Naive thymus-derived CD4-positive, alpha-beta T cell (primary cell): ENCODE data around the gene RPTOR. TPM values are rescaled to one million over a fixed set of nuclear protein-coding genes. Genes with fewer than 3 reads are reported as not detected.

Source experiments
- ATAC-seq: fragments of 150-1000 bp; cut with Tn5 transposase; 2 replicates; pipeline ENCODE4 v1.10.0; 2021; ENCODE audit warnings: mild to moderate bottlenecking, moderate library complexity
- CTCF ChIA-PET: fragments of 350-600 bp; sonication (Branson Sonifier 250); formaldehyde crosslinking; loops from one replicate; lab custom pipeline; 2021; ENCODE audit warnings: antibody characterized with exemption; lab: Charles Lee
- POLR2A ChIA-PET: fragments of 350-600 bp; sonication (Branson Sonifier 250); formaldehyde crosslinking; loops from one replicate; lab custom pipeline; 2021; ENCODE audit warnings: antibody characterized with exemption, inconsistent platforms; lab: Charles Lee
- DNase-seq, 9 donors: peaks; one replicate each; pipeline versions ENCODE4 v3.0.0 to v3.0.0-alpha.2; 2020 to 2022; ENCODE audit warnings: mixed read lengths in 1 of 9
- H3K27ac ChIP-seq: one replicate; pipeline ENCODE4 v1.7.0; 2013; ENCODE audit warnings: mild to moderate bottlenecking, low read depth, low read length, moderate library complexity
- H3K27me3 ChIP-seq, 2 donors: one replicate each; pipeline ENCODE4 v1.7.0; 2013; ENCODE audit warnings: low read length in 2 of 2, mild to moderate bottlenecking in 2 of 2, moderate library complexity in 2 of 2; ENCODE audit not compliant: control insufficient read depth in 2 of 2, insufficient read depth in 2 of 2
- H3K36me3 ChIP-seq, 3 experiments: 1 replicate in 2 of 3; 2 replicates in 1 of 3; pipeline ENCODE4 v1.7.0; 2013; ENCODE audit warnings: low read length in 3 of 3, mild to moderate bottlenecking in 3 of 3, moderate library complexity in 1 of 3; ENCODE audit not compliant: insufficient read depth in 3 of 3, control insufficient read depth in 2 of 3
- H3K4me1 ChIP-seq, 2 donors: one replicate each; pipeline ENCODE4 v1.7.0; 2013; ENCODE audit warnings: low read length in 2 of 2, mild to moderate bottlenecking in 2 of 2, moderate library complexity in 1 of 2; ENCODE audit not compliant: control insufficient read depth in 2 of 2, insufficient read depth in 2 of 2
- H3K4me3 ChIP-seq: 2 replicates; pipeline ENCODE4 v1.7.0; 2013; ENCODE audit warnings: mild to moderate bottlenecking, low read length
- H3K9me3 ChIP-seq, 3 experiments: 1 replicate in 2 of 3; 2 replicates in 1 of 3; pipeline ENCODE4 v1.7.0; 2013; ENCODE audit warnings: low read length in 3 of 3; ENCODE audit not compliant: control insufficient read depth in 2 of 3
- H3K27ac Mint-ChIP-seq, 9 donors: one replicate each; pipeline ENCODE4 v1.8.0; 2020 to 2022; ENCODE audit warnings: mixed read lengths in 9 of 9, mild to moderate bottlenecking in 8 of 9, moderate library complexity in 5 of 9, inconsistent platforms in 2 of 9
- H3K27me3 Mint-ChIP-seq, 5 donors: one replicate each; pipeline ENCODE4 v1.8.0; 2021 to 2022; ENCODE audit warnings: mixed read lengths in 5 of 5, mild to moderate bottlenecking in 1 of 5
- H3K36me3 Mint-ChIP-seq, 5 donors: one replicate each; pipeline ENCODE4 v1.8.0; 2020 to 2022; ENCODE audit warnings: mixed read lengths in 5 of 5, mild to moderate bottlenecking in 3 of 5, inconsistent platforms in 1 of 5
- H3K4me1 Mint-ChIP-seq, 7 donors: one replicate each; pipeline ENCODE4 v1.8.0; 2020 to 2022; ENCODE audit warnings: mixed read lengths in 7 of 7, mild to moderate bottlenecking in 3 of 7, inconsistent platforms in 1 of 7
- H3K4me3 Mint-ChIP-seq, 10 donors: one replicate each; pipeline ENCODE4 v1.8.0; 2020 to 2022; ENCODE audit warnings: mild to moderate bottlenecking in 10 of 10, mixed read lengths in 10 of 10, moderate library complexity in 6 of 10, inconsistent platforms in 2 of 10
- H3K9me3 Mint-ChIP-seq, 11 donors: one replicate each; pipeline ENCODE4 v1.8.0; 2020 to 2022; ENCODE audit warnings: mixed read lengths in 11 of 11, mild to moderate bottlenecking in 4 of 11, inconsistent platforms in 1 of 11, moderate library complexity in 1 of 11
- intact Hi-C, 2 donors: fragments of 100-400 bp; cut with micrococcal nuclease; formaldehyde crosslinking; loops; one replicate each; pipeline ENCODE4 v1.15.1; 2023
- polyA plus RNA-seq, 2 donors: library from polyadenylated mRNA; unstranded; fragments of 300-500 nt; fragmentation: Illumina TruSeq; gene quantifications; one replicate each; pipeline ENCODE4 v1.2.3, GENCODE V29; 2021
- total RNA-seq, 6 experiments: library from RNA in 5 of 6; stranded (reverse) in 5 of 6; gene quantifications; 1 replicate in 5 of 6; 2 replicates in 1 of 6; pipeline ENCODE4 v1.2.3 and lab custom pipeline; 2021 to 2026

Gene RPTOR
- total and polyA plus RNA-seq, 7 experiments from 2014 or later = 10.9 to 89.8 (median 59.9) TPM

DNA sequence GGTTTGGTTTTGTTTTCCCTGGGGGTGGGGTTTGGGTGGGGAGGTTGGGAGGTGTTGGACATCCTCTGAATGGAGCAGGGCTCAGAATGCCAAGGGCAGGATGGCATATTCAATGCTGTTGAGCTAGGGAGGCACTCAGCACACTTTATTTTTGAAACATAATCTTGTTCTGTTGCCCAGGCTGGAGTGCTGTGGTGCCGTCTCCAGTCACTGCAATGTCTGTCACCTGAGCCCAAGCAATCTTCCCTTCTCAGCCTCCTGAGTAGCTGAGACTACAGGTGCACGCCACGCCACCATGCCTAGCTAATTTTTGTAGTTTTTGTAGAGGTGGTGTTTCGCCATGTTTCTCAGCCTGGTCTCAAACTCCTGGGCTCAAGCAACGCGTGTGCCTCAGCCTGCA lies 186.1 kb downstream of the RPTOR start:
- DNase-seq = no peak

DNA sequence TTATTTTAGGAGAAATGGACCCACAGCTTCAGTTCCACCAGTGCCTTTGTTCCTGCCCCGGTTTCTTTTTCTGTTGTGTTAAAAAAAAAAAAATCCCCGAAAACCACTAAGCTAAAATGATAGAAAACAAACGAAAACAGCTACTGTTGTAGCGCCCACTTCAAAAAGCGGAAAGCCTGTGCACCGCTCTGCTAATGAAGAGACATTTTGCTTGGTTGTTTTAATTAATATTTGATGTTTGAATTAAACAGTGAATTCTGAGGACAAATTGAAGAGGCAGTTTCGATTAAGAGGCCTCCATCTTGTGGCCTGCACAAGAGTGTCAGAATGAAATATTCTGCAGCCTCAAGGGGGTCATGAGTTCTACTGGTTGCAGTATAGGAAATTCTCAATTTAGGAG lies 186.7 kb downstream of the RPTOR start:
- Histone ChIP-seq H3K36me3 (no peaks in the 10 kb centered on the region), H3K27ac (peak overlapping the region; percentile 71), H3K9me3 (no peaks in the 10 kb centered on the region), H3K4me1 (peaks cover 6 to 15% of the 10 kb centered on the region in 2 donors), H3K4me3 (peak overlapping the region; percentile 47), H3K27me3 (no peaks in the 10 kb centered on the region)
- ChIA-PET POLR2A (interaction anchor here (0.7 to 2.8 kb wide), 12 partner anchors 8 to 355 kb away, joined by 3 to 12 read pairs (median 4); no protein-coding TSS in a partner anchor), CTCF (interaction anchor here (0.7 to 1.3 kb wide), 4 partner anchors 11 to 155 kb away, joined by 3 to 5 read pairs (median 4); no protein-coding TSS in a partner anchor)
- Mint-ChIP-seq H3K9me3 (no peaks in the 10 kb centered on the region), H3K4me1 (peaks cover 14 to 83% (median 70%) of the 10 kb centered on the region in 7 donors), H3K27ac (peak overlapping the region; percentile 90 to 96 (median 95)), H3K27me3 (no peaks in the 10 kb centered on the region), H3K4me3 (peak overlapping the region in 9 of 10 donors; percentile 69 to 86 (median 79)), H3K36me3 (peaks cover 5 to 48% (median 22%) of the 10 kb centered on the region in 5 donors)
- DNase-seq (peak in 6 of 9 donors; percentile 24 to 52 (median 36)), ATAC-seq (peak; percentile 56)
- intact Hi-C loops = loop anchor here (1.0 to 10.0 kb wide), 6 partner anchors 12 to 163 kb away; no protein-coding TSS in a partner anchor

More for the DNA sequence above, 186.1 kb downstream of the RPTOR start:
- ChIA-PET CTCF (interaction anchor here (0.7 to 1.3 kb wide), 4 partner anchors 11 to 155 kb away, joined by 3 to 5 read pairs (median 4); no protein-coding TSS in a partner anchor), POLR2A (interaction anchor here (0.8 to 2.8 kb wide), 11 partner anchors 9 to 64 kb away, joined by 3 to 12 read pairs (median 5); no protein-coding TSS in a partner anchor)
- Histone ChIP-seq H3K36me3 (no peaks in the 10 kb centered on the region), H3K4me3 (peak overlapping the region; percentile 47), H3K27me3 (no peaks in the 10 kb centered on the region), H3K27ac (peak overlapping the region; percentile 71), H3K4me1 (peaks cover 6 to 15% of the 10 kb centered on the region in 2 donors), H3K9me3 (no peaks in the 10 kb centered on the region)
- Mint-ChIP-seq H3K27ac (peak overlapping the region; percentile 90 to 96 (median 95)), H3K27me3 (no peaks in the 10 kb centered on the region), H3K4me3 (peak overlapping the region in 9 of 10 donors; percentile 69 to 86 (median 79)), H3K36me3 (peaks cover 5 to 46% (median 22%) of the 10 kb centered on the region in 5 donors), H3K4me1 (peaks cover 14 to 84% (median 67%) of the 10 kb centered on the region in 7 donors), H3K9me3 (no peaks in the 10 kb centered on the region)
- no peak for ATAC-seq
- intact Hi-C loops = loop anchor here (1.0 to 10.0 kb wide), 6 partner anchors 13 to 164 kb away; no protein-coding TSS in a partner anchor

DNA sequence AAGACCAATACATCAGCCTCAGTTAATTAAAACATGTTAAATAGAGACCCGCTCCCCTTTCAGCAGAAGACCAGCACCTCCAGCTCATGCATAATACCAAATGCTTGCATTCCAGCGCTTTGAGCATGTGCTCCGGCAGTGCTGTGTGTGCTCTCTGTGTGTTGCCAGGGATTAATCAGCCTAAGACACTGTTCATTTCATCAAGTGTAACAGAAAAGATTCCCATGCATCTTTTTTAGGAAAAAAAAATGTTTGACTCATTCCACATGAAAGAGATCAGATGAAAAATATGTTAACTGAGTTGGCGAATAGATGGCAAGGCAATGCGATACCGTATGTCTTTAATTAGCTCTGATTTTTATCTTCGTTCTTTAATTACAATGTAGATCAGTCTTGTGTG lies 187.6 kb downstream of the RPTOR start:
- Mint-ChIP-seq H3K27ac (peak overlapping the region in 6 of 9 donors; percentile 15 to 96 (median 66)), H3K4me3 (peak overlapping the region in 2 of 10 donors; percentile 25), H3K4me1 (peaks cover 11 to 88% (median 73%) of the 10 kb centered on the region in 7 donors), H3K36me3 (peaks cover 3 to 46% (median 20%) of the 10 kb centered on the region in 5 donors), H3K27me3 (no peaks in the 10 kb centered on the region), H3K9me3 (no peaks in the 10 kb centered on the region)
- Histone ChIP-seq H3K4me3 (no peak overlapping the region), H3K27me3 (no peaks in the 10 kb centered on the region), H3K9me3 (no peaks in the 10 kb centered on the region), H3K4me1 (peaks cover 7 to 15% of the 10 kb centered on the region in 2 donors), H3K27ac (no peak overlapping the region), H3K36me3 (no peaks in the 10 kb centered on the region)
- ChIA-PET POLR2A (interaction anchor here (1.0 to 2.5 kb wide), 3 partner anchors 42 to 69 kb away, joined by 3 to 8 read pairs (median 7); no protein-coding TSS in a partner anchor), CTCF (interaction anchor here (0.6 kb wide), 1 partner anchor 56 kb away, joined by 3 read pairs; no protein-coding TSS in a partner anchor)
- DNase-seq (no peak), ATAC-seq (no peak)
- intact Hi-C loops = loop anchor here (5.0 to 10.0 kb wide), 4 partner anchors 55 to 163 kb away; no protein-coding TSS in a partner anchor

DNA sequence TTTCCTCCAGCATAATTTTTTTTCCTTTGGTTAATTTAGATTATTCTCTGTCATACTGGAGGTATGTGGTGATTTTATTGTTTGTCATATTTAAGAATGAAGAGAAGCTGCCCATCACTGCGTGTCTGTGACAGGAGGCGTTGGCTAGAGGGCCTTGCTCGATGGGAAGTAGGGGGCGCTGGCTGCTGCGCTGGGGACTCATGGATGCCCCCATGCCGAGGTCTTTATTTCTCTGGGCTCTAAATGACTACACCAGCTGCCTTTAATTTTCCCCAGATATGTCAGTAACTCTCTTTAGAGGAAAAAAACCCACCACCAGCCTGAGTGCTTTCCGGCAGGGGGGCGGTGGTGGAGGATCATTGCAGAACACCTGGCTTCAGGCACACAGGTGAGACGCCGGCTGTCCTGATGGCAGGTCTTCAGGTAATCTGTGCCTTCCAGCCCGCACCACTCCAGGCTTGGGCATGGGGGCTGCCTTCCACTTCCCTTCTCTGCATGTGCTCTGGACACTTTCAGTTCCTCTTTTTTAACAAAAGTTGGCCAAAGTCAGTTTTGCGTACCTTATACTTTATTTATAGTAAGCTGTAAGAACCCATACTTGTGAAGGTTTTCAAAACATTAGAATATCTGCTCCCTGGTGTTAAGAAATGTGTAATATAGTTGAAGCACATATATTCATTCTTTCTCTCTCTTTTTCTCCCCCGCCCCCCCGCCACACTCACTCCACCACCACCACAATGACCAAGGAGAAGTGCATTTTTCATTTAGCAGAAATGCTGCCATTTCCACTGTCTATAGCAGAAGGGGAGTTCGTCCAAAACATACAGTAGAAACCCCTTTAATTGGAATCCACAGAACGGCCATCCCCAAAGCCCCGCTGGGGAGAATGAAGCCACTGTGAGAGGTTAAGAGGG lies 192.7 kb downstream of the RPTOR start:
- Mint-ChIP-seq H3K4me3 (peak overlapping the region in 4 of 10 donors; percentile 27 to 79 (median 42)), H3K27me3 (no peaks in the 10 kb centered on the region), H3K27ac (peak overlapping the region; percentile 30 to 96 (median 87)), H3K4me1 (peaks cover 24 to 91% (median 75%) of the 10 kb centered on the region in 7 donors), H3K9me3 (peaks cover 0 to 4% (median 0%) of the 10 kb centered on the region in 11 donors), H3K36me3 (peaks cover 0 to 60% (median 26%) of the 10 kb centered on the region in 5 donors)
- POLR2A ChIA-PET = interaction anchor here (0.7 to 1.3 kb wide), 3 partner anchors 31 to 50 kb away, joined by 3 to 5 read pairs (median 4); no protein-coding TSS in a partner anchor
- peaks cover 0 to 45% of the 10 kb centered on the region in 2 donors for H3K4me1 ChIP-seq
- H3K9me3 ChIP-seq = no peaks in the 10 kb centered on the region
- peak overlapping the region; percentile 70 for H3K27ac ChIP-seq
- ATAC-seq = peak; percentile 50
- H3K36me3 ChIP-seq = no peaks in the 10 kb centered on the region
- no peak for DNase-seq
- intact Hi-C loops = loop anchor here in 1 of 2 donors (10.0 kb wide), 1 partner anchor 157 kb away; no protein-coding TSS in a partner anchor
- H3K4me3 ChIP-seq = no peak overlapping the region
- no peaks in the 10 kb centered on the region for H3K27me3 ChIP-seq
- CTCF ChIA-PET = no interaction called here

DNA sequence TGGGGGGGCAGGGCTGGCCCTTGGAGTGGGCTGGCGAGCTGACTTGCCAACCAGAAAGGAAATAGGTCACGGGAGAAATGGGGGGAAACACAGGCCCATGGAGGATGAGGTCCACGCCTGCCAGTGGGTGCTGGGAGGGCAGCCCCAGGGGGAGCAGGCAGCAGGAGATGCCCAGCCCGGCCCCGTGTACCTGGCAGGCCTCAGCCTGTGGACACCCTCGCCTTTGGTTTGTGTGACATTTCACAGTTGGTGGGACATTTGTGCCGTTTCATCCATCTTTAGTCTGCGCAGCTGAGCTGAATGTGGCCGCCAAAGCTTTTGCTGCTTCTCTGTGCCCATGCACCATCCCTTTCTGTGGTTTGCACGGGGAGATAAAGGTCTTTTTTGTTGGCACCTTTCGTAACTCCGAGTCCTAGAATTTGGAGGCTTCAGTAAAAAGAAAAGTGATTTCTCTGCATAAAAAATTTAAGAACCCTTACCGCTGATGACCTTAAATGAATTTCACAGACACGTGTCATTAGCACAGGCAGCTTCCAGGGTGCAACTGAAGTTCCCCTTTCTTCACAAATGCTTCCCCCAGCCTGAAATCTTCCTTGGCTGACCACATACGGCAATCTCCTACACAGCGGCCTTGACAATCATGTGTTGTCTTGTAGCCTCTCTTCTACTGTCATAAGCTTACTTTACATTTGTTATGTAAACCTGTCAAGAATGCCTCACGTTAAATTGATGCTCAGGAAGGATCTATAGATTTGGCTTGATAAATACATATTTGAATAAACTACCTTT lies 193.6 kb downstream of the RPTOR start:
- H3K36me3 Mint-ChIP-seq = peaks cover 0 to 64% (median 25%) of the 10 kb centered on the region in 5 donors
- Histone ChIP-seq H3K27me3 (no peaks in the 10 kb centered on the region), H3K9me3 (no peaks in the 10 kb centered on the region), H3K4me3 (no peak overlapping the region), H3K27ac (peak overlapping the region; percentile 70), H3K36me3 (no peaks in the 10 kb centered on the region), H3K4me1 (peaks cover 0 to 54% of the 10 kb centered on the region in 2 donors)
- H3K9me3 Mint-ChIP-seq = peaks cover 0 to 4% (median 0%) of the 10 kb centered on the region in 11 donors
- H3K27me3 Mint-ChIP-seq = no peaks in the 10 kb centered on the region
- intact Hi-C loops = loop anchor here in 1 of 2 donors (10.0 kb wide), 1 partner anchor 157 kb away; no protein-coding TSS in a partner anchor
- ATAC-seq (peak; percentile 51), DNase-seq (no peak)
- POLR2A ChIA-PET = interaction anchor here (0.7 to 1.3 kb wide), 4 partner anchors 35 to 193 kb away, joined by 3 to 4 read pairs (median 4); no protein-coding TSS in a partner anchor
- CTCF ChIA-PET = interaction anchor here (0.6 kb wide), 1 partner anchor 206 kb away, joined by 3 read pairs; no protein-coding TSS in a partner anchor
- peaks cover 31 to 92% (median 79%) of the 10 kb centered on the region in 7 donors for H3K4me1 Mint-ChIP-seq
- peak overlapping the region; percentile 85 to 96 (median 90) for H3K27ac Mint-ChIP-seq
- peak overlapping the region; percentile 26 to 79 (median 47) for H3K4me3 Mint-ChIP-seq
